ENCODE measurements around the gene LALBA.
"Not testable (repeated sequence)": the region's sequence is repeated elsewhere in the genome, so short reads cannot be mapped to it uniquely, and the experiment has no call there.

Gene LALBA

DNA sequence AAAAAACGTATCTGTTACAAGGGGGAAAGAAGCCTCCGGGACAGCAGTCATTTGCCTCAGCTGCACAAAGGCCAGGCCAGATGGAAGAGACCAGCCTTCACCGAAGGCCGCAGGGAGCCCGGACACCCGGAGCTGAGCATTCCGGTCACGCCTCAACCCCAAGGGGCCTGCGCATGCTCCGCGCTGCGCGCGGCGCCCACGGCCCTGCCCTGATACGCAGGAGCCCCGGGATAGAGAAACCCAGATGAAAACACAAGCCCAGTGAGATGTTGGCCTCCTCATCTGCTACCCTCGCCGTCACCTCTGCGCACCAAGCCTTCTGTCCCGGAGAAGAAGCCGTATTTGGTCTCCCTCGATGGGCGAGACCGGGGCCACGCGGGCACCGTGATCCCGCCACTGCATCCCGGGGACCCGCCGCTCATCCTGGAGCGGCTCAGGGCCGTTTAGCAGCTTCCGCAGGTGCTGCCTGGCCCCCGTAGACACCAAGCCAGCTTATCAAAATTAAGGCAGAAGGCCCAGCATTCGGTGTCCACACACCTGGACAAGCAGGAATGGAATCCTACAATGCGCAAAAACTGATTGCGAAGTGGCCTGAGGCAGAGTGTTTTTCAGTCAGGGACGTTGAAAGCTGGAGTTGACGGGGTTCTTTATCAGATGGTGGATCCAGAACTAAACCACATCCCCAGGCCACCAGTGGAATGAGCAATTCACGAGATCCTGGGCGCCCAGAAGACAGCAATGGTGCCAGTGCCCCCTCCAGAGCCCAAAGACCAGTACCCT, 41.8 kb downstream of the LALBA start:
- no peak for DNase-seq

DNA sequence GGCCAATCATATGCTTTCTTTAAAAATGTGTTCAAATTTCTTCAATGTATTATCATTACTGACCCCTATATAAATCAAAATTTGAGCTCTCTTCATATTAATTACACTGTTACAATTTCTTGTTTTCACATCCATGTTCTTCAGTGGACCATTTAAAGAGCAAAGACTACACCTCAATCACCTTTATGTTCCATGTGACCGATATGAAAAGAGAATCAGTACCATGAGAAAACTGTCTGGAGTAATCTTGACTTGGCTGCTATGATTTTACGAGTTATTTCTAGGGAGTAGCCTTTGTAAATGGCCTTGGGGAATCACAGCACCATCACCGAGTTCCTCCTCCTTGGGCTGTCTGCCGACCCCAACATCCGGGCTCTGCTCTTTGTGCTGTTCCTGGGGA, 44.5 kb downstream of the LALBA start, which contains the start of gene OR8S1:
Gene OR8S1, plus strand, starts transcription at position 301 of the 400 bp plus-strand sequence. Its CDS starts 0 bp downstream, at position 301.
- no peak for DNase-seq

DNA sequence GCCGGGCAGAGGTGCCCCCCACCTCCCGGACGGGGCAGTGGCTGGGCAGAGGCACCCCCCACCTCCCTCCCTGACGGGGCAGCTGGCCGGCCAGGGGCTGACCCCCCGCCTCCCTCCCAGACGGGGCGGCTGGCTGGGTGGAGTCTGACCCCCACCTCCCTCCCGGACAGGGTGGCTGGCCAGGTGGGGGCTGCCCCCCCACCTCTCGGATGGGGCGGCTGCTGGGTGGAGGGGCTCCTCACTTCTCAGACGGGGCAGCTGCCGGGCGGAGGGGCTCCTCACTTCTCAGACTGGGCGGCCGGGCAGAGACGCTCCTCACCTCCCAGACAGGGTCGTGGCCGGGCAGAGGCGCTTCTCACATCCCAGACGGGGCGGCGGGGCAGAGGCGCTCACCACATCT, 49.5 kb downstream of the LALBA start:
- DNase-seq = not testable (repeated sequence)
